Stomach (tissue), 9 donors: Measurements from ENCODE around the gene CDH8. TPM values are rescaled to one million over a fixed set of nuclear protein-coding genes. Genes with fewer than 3 reads are reported as not detected.

ENCODE experiments used
- DNase-seq, 2 donors: peaks; one replicate each; pipeline versions ENCODE4 v3.0.0 to v3.0.0-alpha.2; 2013 to 2019
- H3K27ac ChIP-seq, 5 donors: fragments of 200-600 bp in 4 of 5; sonication (generic) in 4 of 5; one replicate each; pipeline ENCODE4 v1.5.1; 2013 to 2019; ENCODE audit warnings: mild to moderate bottlenecking in 1 of 5, moderate library complexity in 1 of 5
- H3K27me3 ChIP-seq, 3 donors: fragments of 200-600 bp; sonication (generic); one replicate each; pipeline ENCODE4 v1.5.1; 2017 to 2019; ENCODE audit warnings: mixed run types in 1 of 3
- H3K36me3 ChIP-seq, 4 donors: fragments of 200-600 bp; sonication (generic); 1 replicate in 3 of 4; 2 replicates in 1 of 4; pipeline ENCODE4 v1.5.1; 2016 to 2019
- H3K4me1 ChIP-seq, 4 donors: fragments of 200-600 bp; sonication (generic); one replicate each; pipeline ENCODE4 v1.5.1; 2016 to 2019
- H3K4me3 ChIP-seq, 4 donors: fragments of 200-600 bp; sonication (generic) in 3 of 4; one replicate each; pipeline ENCODE4 v1.5.1; 2016 to 2019; ENCODE audit warnings: mild to moderate bottlenecking in 1 of 4
- H3K9me3 ChIP-seq, 4 donors: fragments of 200-600 bp; sonication (generic); one replicate each; pipeline ENCODE4 v1.5.1; 2016 to 2019
- CTCF ChIP-seq, 7 experiments: fragments of 450-650 bp in 4 of 7; fragments of 200-600 bp in 3 of 7; sonication (generic) in 3 of 7; IDR thresholded peaks; one replicate each; pipeline ENCODE4 v1.5.1; 2016 to 2019; ENCODE audit warnings: antibody characterized with exemption in 7 of 7, control low read depth in 2 of 7, mild to moderate bottlenecking in 1 of 7
- EP300 ChIP-seq: sonication (generic); formaldehyde crosslinking; IDR thresholded peaks from one replicate; pipeline ENCODE4 v1.6.1; 2017; ENCODE audit warnings: antibody characterized with exemption
- POLR2A ChIP-seq, 4 donors: fragments of 450-650 bp; IDR thresholded peaks; one replicate each; pipeline ENCODE4 v1.6.1; 2016; ENCODE audit warnings: antibody characterized with exemption in 4 of 4, control low read depth in 2 of 4, mild to moderate bottlenecking in 1 of 4, moderate library complexity in 1 of 4
- POLR2AphosphoS5 ChIP-seq, 3 donors: sonication (generic); formaldehyde crosslinking; IDR thresholded peaks; one replicate each; pipeline ENCODE4 v1.6.1; 2016; ENCODE audit warnings: antibody characterized with exemption in 3 of 3
- WGBS, 5 donors: extraction: QIAGEN DNeasy Blood & Tissue Kit in 3 of 5; methylation state at CpG; one replicate each; pipeline versions ENCODE4 v1.1.5 to v1.1.7; 2013 to 2018; 5-methylcytosine and 5-hydroxymethylcytosine counted together
- intact Hi-C: fragments of 100-400 bp; cut with DNase I; formaldehyde crosslinking; loops from one replicate; pipeline ENCODE4 v1.15.1; 2023; ENCODE audit warnings: low total_unique reads
- polyA plus RNA-seq, 3 donors: library from polyadenylated mRNA; stranded (reverse); fragments of 200-250 nt; gene quantifications; one replicate each; pipeline ENCODE4 v1.2.3, GENCODE V29; 2013
- total RNA-seq, 5 donors: library from RNA; depleted of rRNA; stranded (reverse); fragments of >200 nt; gene quantifications; one replicate each; pipeline versions ENCODE4 v1.1.0 to v1.2.3, GENCODE V29; 2014 to 2016
- donor health status: healthy with polysubstance abuse.
- donor health status: Bipolar disorder and iron deficiency.
- donor health status: healthy.

CDH8 gene
- total and polyA plus RNA-seq, 8 donors: 0.13 to 6.4 TPM; not detected in 6

- Histone ChIP-seq H3K27me3 (no peaks in the 10 kb centered on the region), H3K4me1 (no peaks in the 10 kb centered on the region), H3K27ac (no peak overlapping the region), H3K9me3 (no peaks in the 10 kb centered on the region), H3K36me3 (no peaks in the 10 kb centered on the region), H3K4me3 (no peak overlapping the region)
- no peak for DNase-seq
- intact Hi-C loops: no loop called here
- no peak for TF ChIP-seq CTCF (IDR thresholded peaks at IDR 0.05)
- 79 to 90% (median 82%) methylated on average over 4 of the region's 4 CpGs for WGBS, 5 donors
Measured at GRCh38 chr16:62051942-62052341, 15.7 kb upstream of the CDH8 start.

- Histone ChIP-seq H3K4me3 (no peak overlapping the region), H3K27me3 (no peaks in the 10 kb centered on the region), H3K36me3 (no peaks in the 10 kb centered on the region), H3K27ac (no peak overlapping the region), H3K4me1 (no peaks in the 10 kb centered on the region), H3K9me3 (no peaks in the 10 kb centered on the region)
- TF ChIP-seq POLR2AphosphoS5 (IDR thresholded peaks at IDR 0.05): no peak
- intact Hi-C loops: no loop called here
- WGBS, 5 donors: 23 to 44% (median 39%) methylated on average over 3 of the region's 3 CpGs
- no peak for DNase-seq
Measured at GRCh38 chr16:62050793-62051192, 14.6 kb upstream of the CDH8 start.

- H3K4me1 ChIP-seq: no peaks in the 10 kb centered on the region
- intact Hi-C loops: no loop called here
- no peak for TF ChIP-seq POLR2AphosphoS5 (IDR thresholded peaks at IDR 0.05)
- TF ChIP-seq CTCF (IDR thresholded peaks at IDR 0.05): no peak
- TF ChIP-seq POLR2A (IDR thresholded peaks at IDR 0.05): no peak
- no peak for TF ChIP-seq EP300
- DNase-seq: no peak
- H3K36me3 ChIP-seq: no peaks in the 10 kb centered on the region
- H3K9me3 ChIP-seq: no peaks in the 10 kb centered on the region
- no peak overlapping the region for H3K4me3 ChIP-seq
- 86 to 97% (median 91%) methylated on average over 1 of the region's 1 CpG for WGBS, 5 donors
- no peaks in the 10 kb centered on the region for H3K27me3 ChIP-seq
- no peak overlapping the region for H3K27ac ChIP-seq
Measured at GRCh38 chr16:62046801-62047200, 10.6 kb upstream of the CDH8 start.

- WGBS, 5 donors: 3 to 11% (median 6%) methylated on average over 4 of the region's 4 CpGs
- Histone ChIP-seq H3K9me3 (no peaks in the 10 kb centered on the region), H3K4me1 (peaks cover 0 to 3% (median under 1%) of the 10 kb centered on the region in 4 donors), H3K4me3 (no peak overlapping the region), H3K27me3 (peaks cover 3 to 32% (median 5%) of the 10 kb centered on the region in 3 donors), H3K27ac (no peak overlapping the region), H3K36me3 (no peaks in the 10 kb centered on the region)
- intact Hi-C loops: no loop called here
- TF ChIP-seq CTCF (IDR thresholded peaks at IDR 0.05) (no peak), POLR2A (IDR thresholded peaks at IDR 0.05) (no peak), EP300 (no peak), POLR2AphosphoS5 (IDR thresholded peaks at IDR 0.05) (no peak)
- peak in 1 of 2 donors; percentile 60 for DNase-seq
Measured at GRCh38 chr16:62041401-62041800, 5.2 kb upstream of the CDH8 start.

GRCh38 chr16:62038646-62039045, 2.4 kb upstream of the CDH8 start:
- Histone ChIP-seq H3K27ac (no peak overlapping the region), H3K4me1 (peaks cover 0 to 25% (median 8%) of the 10 kb centered on the region in 4 donors), H3K9me3 (no peaks in the 10 kb centered on the region), H3K27me3 (peaks cover 14 to 57% (median 28%) of the 10 kb centered on the region in 3 donors), H3K4me3 (no peak overlapping the region), H3K36me3 (no peaks in the 10 kb centered on the region)
- intact Hi-C loops: no loop called here
- 39 to 72% (median 42%) methylated on average over 3 of the region's 3 CpGs for whole genome bisulfite sequencing, 5 donors
- no peak for DNase-seq
- TF ChIP-seq POLR2AphosphoS5 (IDR thresholded peaks at IDR 0.05) (no peak), CTCF (IDR thresholded peaks at IDR 0.05) (no peak), EP300 (no peak), POLR2A (IDR thresholded peaks at IDR 0.05) (no peak)
